Prostate gland (tissue), 2 donors: ENCODE data around the gene RALA.

Experiments
- CTCF ChIP-seq, 4 experiments: fragments of 200-600 bp in 2 of 4; fragments of 450-650 bp in 2 of 4; sonication (generic) in 2 of 4; IDR thresholded peaks; 1 replicate in 3 of 4; 2 replicates in 1 of 4; pipeline ENCODE4 v1.5.1; 2016 to 2019; ENCODE audit warnings: antibody characterized with exemption in 4 of 4, mild to moderate bottlenecking in 2 of 4, moderate library complexity in 2 of 4
- POLR2A ChIP-seq: fragments of 450-650 bp; IDR thresholded peaks from one replicate; pipeline ENCODE4 v1.6.1; 2016; ENCODE audit warnings: antibody characterized with exemption, mild to moderate bottlenecking

- TF ChIP-seq CTCF (IDR thresholded peaks at IDR 0.05) = no peak
- no peak for TF ChIP-seq POLR2A
Observed at GRCh38 chr7:39647816-39648215, 24.4 kb downstream of the RALA start.
